DMS 273 treated with DMSO at 0.1 percent for 48 hours (cell line): ENCODE data around the gene RPA1.

Experiments
- DNase-seq: peaks from one replicate; lab custom pipeline; 2025; lab: John Stamatoyannopoulos, UW

The RPA1 gene

DNA sequence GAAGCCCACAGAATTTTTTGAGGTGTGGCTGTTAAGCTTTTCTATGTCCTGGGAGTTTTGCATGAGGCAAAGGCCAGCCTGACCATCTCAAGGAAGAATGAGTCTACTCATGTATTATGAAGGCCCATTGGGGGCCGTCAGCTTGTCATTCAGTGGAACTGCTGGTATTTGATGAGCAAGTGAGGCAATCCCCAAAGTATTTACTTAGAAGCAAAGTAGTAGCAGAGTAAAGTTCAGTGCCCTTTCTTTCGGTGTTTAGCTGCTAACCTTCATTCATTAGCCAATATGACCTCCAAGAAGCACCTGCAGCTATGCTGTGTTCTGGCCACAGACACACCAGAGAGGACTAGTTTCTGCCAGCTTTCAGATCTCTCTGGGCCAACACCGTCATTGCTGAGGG lies 80.2 kb downstream of the RPA1 start:
- DNase-seq, result no peak

DNA sequence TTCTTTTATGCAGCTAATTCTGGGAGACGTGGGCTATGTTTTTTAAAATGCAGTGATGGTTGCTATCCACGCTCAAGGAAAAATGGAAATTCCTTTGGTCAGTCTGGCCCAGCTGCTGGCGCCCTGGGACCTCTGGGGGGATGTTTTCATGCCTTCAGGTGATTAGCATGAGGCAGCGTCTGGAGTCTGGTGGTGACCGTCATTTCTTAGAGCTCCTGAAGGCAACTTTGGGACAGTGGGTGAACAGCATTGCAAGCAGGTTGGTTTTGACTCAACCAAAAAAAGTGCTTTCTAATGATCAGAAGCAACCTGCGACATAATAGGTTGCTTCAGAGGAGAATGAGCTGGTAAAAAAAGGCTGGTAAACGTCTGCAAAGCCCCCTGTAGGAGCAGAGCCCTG lies 82.3 kb downstream of the RPA1 start:
- DNase-seq, result no peak

GRCh38 chr17:1913702-1914101 lies 83.9 kb downstream of the RPA1 start:
- no peak for DNase-seq

GRCh38 chr17:1914661-1915083 lies 84.9 kb downstream of the RPA1 start:
- no peak for DNase-seq

GRCh38 chr17:1915889-1916288 lies 86.1 kb downstream of the RPA1 start:
- no peak for DNase-seq

DNA sequence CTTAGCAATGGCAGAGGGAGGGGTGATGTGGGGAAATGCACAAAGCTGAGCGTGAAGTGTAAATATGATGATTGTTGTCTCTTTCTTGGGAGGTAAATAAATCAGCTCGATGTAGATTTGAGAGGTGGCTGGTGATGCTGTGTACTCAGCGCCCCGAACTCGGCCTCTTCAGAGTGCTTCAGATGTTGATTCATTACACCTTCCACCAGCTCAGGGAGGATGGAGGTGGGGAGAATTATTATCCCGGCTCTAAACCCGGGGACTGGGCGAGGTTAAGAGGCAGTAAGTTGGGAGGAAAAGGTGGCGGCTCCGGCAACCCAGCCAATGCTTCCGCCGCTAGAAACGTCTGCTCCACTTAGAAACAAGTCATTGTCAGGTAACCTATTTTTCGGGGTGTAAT lies 86.5 kb downstream of the RPA1 start:
- DNase-seq, result no peak

- no peak for DNase-seq
Measured at GRCh38 chr17:1916963-1917715, 87.3 kb downstream of the RPA1 start.

GRCh38 chr17:1918346-1919162 lies 88.7 kb downstream of the RPA1 start:
- no peak for DNase-seq

GRCh38 chr17:1919201-1919600 lies 89.4 kb downstream of the RPA1 start:
- no peak for DNase-seq

- DNase-seq, result no peak
Measured at GRCh38 chr17:1920948-1921351, 91.1 kb downstream of the RPA1 start.

- DNase-seq, result no peak
Measured at GRCh38 chr17:1928976-1929375, 99.2 kb downstream of the RPA1 start.

DNA sequence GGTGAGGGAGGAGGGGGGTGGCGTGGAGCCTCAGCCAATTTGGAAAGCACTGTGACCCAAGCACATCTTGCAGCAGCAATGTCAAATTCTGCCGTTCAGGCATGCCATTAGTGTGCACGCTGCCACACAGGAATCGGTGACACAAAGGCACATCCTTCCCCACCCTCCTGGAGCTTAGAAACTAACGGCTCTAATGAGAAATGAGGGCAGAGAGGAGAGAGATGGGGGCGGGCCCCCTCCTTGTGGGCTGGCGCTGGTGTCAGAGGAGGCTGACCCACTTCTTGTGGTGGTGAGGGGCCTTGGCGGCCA lies 100.5 kb downstream of the RPA1 start:
- DNase-seq, result no peak

GRCh38 chr17:1931844-1932579 lies 102.2 kb downstream of the RPA1 start:
- DNase-seq, result no peak

- DNase-seq, result no peak
Measured at GRCh38 chr17:1933875-1934715, 104.3 kb downstream of the RPA1 start.

GRCh38 chr17:1934901-1935300 lies 105.1 kb downstream of the RPA1 start:
- DNase-seq, result no peak

DNA sequence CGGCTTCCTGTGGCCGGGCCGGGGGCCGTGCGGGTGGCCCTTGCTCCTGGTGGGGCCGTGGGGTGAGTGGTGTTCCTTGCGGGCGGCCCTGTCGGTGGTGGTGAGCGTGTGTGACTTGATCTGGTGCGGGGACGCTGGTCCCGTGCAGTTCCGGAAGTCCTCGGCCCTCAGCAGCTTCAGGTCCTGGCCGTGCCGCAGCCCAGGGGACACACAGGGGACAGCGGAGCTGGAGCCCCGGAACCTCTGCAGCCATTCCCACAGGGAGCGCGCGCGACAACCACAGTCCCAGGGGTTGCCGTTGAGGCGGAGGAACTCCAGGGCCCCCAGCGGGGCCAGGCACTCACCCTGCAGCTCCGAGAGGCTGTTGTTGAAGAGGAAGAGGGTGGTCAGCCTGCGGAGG lies 107.0 kb downstream of the RPA1 start:
- DNase-seq, result no peak

DNA sequence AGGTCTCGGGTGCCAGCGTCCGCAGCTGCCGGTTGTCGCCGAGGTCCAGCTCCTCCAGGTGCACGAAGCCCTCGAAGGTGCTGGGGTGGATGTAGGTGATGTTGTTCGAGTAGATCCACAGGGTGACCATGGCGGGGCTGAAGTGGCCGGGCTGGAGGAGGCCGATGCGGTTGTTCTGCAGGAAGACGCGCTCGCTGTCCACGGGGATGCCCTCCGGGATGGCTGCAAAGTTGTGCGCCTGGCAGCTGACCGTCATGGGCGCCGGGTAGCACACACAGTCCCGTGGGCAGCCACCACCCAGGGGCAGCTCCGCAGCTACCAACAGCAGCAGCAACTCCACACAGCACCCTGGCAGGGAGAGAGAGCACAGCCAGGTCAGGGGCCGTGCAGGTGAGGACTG lies 107.7 kb downstream of the RPA1 start:
- DNase-seq, result no peak

- no peak for DNase-seq
Measured at GRCh38 chr17:1939981-1940809, 110.4 kb downstream of the RPA1 start.

DNA sequence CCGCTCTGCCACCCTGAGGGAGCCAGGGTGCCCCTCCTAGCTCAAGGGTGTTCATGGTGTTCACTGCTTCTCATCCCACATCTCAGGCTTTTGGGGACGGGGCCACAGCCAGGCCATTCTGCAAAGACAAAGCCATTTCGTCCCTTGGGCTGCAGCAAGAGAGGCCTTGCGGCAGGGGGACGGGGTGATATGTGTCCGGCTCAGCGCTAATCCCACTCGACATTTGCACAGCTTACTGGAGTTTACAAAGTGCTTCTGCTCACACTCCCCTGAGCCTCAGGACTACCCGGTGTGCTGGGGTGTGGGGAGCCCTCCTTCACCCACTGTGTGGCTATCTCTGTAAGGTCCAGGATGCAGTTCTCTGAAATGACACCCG lies 111.0 kb downstream of the RPA1 start:
- no peak for DNase-seq

DNA sequence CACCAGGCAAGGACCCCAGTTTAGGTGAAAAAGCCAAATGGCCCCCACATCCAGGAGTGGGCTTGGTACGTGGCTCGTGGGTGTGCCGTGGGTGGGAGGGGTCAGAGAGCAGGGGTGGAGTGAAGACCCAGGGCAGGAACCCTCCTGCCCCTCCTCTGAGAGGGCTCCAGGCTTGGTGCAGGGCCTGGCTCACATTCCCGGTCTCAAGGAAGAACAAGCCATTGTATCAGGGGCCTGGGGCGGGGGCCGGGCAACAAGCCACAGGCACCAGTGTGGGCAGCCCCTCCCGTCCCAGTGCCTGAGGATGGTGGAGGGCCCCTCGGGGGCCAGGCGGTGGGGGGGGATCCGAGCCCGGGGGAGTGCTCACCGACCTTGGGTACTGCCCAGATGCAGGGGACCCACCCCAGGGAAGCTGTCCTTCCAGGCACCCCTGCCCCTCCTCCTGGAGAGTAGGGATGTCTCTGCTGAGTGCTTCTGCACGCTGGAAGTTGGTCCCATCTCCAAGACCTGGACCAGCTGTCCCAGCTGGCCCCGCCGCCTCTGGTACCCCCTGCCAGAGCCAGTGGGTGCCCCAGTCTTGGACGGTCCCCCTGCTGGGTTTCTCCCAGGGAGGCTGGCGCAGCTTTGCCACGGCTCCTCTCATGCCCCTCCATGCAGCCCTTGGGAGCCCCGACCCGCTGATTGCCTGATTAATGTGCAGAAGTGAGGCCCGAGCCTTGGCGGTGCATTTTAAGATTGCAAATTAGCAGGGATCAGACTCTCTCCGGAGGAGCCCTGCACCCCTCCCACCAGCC lies 111.7 kb downstream of the RPA1 start:
- DNase-seq, result no peak

DNA sequence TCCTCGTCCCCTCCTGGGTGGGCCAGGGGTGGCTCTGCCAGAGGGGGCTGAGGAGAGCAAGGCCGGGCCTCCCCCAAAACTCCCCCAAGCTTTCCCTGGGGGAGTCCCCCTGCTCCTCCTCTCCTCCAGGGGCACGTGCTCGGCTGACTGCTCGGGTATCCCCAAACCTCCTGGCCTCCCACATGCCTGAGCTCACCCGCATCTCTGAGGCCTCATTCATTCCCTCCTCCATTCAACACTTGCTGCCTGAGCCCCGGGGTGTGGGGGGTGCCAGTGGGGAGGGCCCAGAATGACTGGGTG lies 112.2 kb downstream of the RPA1 start:
- no peak for DNase-seq
